Measurements from ENCODE around the gene EXOC2.

The EXOC2 gene

DNA sequence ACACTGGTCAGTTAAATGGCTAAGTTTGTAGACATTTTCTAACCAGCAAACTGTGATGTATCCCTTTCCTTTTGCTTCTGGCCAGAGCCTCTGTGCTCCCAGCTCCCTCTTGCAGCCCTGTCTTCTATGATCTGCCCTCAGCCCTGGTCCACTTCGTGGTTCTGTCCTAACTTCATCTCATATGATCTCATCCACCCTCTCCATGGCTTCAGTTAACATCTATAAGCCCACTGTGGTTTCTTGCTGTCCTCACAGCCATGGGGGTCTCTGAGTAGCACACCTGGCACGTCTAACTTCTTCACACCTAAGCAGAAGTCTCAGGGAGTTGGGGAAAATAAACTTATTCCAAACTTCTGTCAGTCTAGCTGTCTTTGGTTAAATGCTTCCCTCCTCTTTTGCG is 219.6 kb downstream of the EXOC2 start:
- no peak for DNase-seq (ENCODE audit: low read depth, low spot score)

DNA sequence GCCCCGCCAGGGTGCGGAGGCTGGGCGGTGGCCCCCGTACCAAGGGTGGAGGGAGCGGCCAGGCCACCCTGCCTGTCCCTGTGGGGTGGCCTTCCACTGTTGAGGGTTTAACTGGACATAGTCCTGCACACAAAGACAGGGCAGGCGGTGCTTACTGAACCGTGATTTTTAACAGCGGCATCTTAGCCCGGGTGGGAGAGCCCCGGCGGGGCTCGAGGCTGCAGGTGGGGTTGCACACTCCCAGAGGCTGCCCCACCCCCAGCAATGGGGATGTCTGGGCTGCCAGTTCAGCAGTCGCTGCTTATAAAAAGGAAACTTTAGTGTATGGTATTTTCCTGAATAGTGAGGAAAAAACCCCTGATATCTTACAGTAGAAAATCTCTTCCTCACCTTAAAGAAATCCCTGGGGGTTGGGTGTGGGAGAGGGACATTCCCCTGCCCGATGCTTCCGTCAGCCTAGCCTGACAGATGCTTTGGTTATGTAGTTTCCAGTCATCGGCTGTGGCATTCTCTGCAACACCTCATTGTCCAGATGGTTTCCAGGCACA is 222.0 kb downstream of the EXOC2 start:
- no peak for DNase-seq (ENCODE audit: low read depth, low spot score)

DNA sequence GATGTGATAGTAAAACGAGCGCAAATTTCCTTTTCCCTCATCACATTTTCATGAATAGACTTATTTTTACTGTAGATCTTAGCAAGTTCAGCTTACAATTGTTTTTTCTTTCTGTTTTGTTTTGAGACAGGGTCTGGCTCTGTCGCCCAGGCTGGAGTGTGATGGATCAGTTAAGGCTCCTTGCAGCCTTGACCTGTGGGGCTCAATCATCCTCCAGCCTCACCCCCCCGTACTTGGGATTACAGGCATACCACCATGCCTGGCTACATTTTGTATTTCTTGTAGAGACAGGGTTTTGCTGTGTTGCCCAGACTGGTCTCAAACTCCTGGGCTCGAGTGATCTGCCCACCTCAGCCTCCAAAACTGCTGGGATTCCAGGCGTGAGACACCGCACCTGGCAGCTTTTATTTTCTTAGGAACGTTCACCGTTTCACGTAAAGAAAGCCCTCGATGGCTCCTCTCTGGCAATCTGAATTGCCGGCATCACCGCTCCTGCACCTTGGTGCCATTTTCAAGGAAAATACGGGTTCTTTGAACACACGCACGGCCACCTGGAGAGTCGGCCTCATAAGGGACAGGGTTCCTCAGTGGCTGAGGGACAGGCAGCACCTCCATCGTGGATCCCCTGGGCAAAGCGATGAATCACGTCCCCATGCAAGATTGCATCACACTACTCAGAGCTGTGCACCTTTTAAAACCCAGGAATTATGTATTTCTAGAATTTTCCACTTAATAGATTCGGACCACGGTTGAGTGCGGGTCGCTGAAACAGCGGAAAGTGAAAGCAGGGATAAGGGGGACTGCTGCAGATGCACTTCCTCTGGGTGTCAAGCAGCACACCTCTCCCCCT is 222.7 kb downstream of the EXOC2 start:
- DNase-seq (ENCODE audit: low read depth, low spot score), result no peak

DNA sequence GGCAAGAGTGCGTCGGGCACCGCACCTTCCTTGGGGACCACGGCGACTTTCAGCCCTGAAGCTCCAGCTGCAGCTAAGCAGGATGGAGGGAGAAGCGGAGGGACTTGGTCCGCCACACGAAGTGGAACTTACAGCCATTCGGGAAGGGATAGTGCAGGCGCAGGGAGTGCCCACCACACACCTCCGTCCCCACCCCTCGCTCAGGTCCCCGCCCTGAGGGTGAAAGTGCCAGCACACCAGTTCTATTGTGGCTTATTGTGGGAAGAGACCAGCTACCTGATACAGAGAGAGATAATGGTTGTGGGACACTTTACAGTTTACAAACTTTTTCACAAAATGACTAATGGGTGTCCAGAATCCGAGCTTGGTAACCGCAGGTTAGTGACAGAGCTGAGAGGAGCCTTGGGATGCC is 225.3 kb downstream of the EXOC2 start:
- no peak for DNase-seq (ENCODE audit: low read depth, low spot score)

DNA sequence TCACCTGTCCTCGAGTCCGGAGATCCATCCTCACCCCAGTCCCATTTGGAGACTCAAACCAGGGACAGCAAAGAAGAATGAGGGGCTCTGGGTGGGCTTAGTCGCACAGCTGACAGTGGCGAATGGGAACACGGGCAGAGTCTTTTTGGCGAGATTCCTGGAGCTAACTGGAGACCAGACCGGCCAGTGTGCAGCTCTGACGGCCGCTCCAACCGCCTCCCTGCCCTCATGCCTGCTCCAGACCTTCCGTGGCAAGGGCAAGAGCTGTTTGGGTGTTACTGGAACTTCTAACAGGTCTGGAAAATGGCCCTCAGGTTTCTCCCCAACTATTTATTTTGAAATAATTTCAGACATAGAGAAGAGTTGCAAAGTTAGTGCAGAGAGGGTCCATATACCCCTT is 225.8 kb downstream of the EXOC2 start:
- DNase-seq (ENCODE audit: low read depth, low spot score), result no peak

DNA sequence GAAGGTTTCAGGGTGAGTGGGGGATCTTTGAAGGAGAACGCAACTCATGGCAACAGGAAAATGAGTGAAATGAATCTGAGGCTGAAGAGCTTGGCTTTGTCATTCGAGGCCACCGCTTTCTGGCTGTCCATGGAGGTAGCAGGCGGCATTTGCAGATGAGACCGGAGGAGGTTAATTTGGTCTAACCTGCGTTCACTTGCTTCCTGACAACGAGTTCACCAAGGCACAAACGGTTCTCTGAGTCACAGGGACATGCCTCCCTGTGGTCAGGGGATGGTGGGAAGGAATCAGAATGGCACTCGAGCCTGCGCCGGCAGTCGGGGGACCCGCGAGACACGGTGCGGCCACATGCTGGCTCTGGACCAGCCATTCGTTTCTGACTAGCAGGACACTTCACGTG is 226.4 kb downstream of the EXOC2 start:
- DNase-seq (ENCODE audit: low read depth, low spot score), result no peak

DNA sequence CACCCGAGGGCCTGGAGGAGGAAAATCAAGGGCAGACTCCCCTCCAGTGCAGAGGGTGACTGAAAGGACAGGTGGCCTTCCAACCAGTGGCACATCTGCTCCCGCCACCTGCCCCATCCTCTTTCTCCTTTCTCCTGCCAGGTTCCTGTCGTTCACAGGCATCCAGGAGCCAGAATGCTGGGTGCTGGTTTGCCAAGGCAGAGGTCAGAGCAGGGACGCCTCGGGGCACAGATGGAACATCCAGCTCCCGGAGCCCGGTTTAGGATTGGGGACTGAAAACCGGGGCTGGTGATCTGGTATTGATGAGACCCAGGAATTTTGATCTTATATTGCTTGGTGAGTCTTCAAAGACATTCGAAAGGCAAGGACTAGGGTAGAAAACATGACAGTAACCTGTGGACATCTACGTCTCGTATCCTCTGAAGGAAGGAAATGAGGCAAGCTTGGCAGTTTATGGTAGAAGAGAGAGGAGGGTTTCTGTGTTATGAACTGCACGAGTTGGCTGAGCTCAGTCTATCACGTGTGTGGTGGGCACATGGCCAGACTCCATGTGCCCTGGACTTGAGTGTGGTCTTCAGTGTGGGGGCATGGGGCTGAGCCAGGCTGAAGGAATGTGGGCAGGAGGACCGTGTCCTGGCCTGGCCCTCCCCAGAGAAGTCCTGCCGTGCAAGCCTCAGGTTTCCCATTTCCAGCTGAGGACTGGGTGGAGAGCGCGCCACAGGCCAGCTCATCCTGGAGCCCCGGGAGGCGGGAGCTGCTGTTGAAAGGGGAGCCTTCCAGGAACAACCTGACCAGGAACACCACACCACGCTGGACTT is 227.2 kb downstream of the EXOC2 start:
- DNase-seq (ENCODE audit: low read depth, low spot score), result no peak

DNA sequence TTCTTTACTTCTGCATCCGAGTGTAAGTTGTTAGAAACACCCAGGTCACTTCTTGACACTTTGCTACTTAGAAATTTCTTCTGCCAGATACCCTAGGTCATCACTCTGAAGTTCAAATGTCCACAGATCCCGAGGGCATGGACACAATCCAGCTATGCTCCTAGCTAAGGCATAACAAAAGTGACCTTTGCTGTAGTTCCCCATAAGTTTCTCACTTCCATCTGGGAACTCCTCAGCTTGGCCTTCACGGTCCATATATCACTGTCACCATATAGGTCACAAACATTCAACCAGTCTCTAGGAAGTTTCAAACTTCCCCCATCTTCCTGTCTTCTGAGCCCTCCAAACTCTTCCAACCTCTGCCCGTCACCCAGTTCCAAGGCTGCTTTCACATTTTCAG is 236.1 kb downstream of the EXOC2 start:
- DNase-seq (ENCODE audit: low read depth, low spot score), result no peak

DNA sequence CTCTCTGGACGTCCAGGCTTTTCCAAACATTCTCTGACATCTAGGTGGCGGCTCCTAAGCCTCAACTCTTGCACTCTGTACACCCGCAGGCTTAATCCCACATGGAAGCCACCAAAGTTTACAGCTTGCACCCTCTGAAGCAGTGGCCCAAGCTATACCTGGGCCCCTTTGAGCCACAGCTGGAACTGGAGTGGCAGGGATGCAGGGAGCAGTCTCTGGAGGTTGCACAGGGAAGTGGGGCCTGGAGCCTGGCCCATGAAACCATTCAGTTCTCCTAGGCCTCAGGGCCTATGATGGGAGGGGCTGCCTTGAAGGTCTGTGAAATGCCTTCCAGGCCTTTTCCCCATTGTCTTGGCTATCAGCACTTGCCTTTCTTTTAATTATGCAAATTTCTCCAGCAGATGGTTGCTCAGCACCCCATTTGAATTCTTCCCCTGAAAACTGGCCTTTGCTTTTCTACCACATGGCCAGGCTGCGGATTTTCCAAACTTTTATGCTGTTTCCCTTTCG is 236.5 kb downstream of the EXOC2 start:
- peak; percentile 82 for DNase-seq (ENCODE audit: low read depth, low spot score)

DNA sequence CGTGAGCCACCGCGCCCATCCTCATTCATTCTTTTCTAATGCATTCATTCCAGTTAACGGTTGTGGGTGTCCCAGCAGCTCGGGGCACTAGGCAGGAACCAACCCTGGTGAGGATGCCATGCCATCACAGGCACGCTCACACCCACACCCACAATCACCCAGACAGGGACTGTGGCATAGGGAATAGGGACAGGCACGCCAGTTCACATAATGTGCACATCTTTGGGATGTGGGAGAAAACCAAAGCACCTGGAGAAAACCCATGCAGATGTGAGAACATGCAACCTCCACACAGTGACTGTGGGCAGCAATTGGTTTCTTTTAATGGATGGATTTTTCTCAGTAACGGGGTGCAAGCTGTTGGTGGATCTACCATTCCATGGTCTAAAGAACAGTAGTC is 237.1 kb downstream of the EXOC2 start:
- no peak for DNase-seq (ENCODE audit: low read depth, low spot score)

DNA sequence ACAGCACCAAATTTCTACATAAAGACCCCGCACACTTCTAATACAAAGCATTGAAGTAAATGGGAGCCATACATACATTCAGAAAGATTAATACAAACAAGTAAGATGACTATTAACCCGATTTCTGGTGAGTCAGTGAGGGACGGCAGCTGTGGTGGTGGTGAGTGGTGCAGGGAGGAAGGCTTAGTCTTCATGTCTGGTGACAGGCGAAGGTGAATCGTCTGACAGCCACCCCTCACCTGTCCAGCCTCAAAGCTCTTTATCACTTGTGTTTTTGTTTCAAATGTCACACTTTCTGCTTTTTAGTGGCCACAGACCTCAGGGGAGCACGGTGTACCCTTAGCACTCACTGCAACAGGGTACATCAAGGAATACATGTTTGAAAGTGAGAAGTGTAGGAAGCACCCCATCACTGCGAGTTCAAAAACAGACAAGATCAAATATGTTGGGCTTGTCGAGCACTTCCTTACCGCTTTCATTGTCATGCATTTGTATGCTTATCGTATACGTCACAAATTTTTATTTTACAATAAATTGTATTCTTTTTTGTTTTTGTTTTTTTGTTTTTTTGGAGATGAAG is 237.8 kb downstream of the EXOC2 start:
- no peak for DNase-seq (ENCODE audit: low read depth, low spot score)

DNA sequence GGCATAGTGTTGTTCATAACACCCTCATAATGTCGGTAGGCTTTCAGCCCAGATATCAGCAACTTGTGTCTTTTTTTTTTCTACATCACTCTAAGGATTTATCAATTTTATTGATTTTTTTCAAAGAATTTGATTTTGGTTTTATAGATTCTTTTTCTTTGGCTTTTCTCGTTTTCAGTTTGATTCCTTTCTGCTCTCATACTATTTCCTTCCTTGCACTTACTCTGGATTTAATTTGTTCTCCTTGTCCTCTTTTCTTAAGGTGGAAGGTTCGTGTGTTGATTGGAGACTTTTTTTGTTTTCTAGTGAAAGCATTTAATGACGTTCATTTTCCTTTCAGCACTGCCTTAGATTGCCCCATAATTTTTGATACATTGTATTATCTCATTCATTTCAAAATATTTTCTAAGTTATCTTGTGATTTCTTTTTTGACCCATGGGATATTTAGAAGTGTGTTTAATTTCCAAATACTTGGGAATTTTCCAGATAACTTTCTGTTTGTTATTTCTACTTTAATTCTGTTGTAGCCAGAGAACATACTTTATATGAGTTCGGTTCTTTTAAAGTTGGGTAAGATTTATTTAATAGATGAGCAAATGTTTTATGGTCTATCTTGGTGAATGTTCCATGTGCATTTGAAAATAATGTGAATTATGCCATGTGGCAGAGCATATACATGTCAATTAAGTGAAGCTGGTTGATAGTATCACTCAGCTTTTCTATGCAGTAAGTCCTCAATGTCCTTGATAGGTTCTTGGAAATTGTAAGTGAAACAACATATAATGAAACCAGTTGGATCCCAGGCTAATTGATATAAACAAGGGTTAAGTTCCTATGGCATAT is 238.6 kb downstream of the EXOC2 start:
- no peak for DNase-seq (ENCODE audit: low read depth, low spot score)

DNA sequence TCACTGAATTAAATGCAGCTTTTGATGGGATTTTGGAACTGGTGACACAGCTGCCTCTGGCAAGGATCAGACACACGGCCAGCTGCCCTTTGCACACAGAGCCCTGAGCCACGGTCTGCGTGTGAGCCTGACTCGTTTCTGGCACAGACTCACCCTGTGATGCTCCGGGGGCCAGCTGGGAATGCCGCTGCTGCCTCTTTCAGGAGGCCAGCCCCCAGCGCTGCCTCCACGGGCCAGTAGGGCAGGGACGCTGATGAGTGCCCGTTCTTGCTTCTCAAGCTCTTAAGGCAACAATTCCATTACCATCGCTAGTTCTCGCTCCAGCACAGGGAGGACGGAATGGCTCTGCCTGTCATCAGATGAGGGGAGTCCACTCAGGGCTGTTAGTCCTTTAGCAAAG is 239.8 kb downstream of the EXOC2 start:
- DNase-seq (ENCODE audit: low read depth, low spot score), result no peak

DNA sequence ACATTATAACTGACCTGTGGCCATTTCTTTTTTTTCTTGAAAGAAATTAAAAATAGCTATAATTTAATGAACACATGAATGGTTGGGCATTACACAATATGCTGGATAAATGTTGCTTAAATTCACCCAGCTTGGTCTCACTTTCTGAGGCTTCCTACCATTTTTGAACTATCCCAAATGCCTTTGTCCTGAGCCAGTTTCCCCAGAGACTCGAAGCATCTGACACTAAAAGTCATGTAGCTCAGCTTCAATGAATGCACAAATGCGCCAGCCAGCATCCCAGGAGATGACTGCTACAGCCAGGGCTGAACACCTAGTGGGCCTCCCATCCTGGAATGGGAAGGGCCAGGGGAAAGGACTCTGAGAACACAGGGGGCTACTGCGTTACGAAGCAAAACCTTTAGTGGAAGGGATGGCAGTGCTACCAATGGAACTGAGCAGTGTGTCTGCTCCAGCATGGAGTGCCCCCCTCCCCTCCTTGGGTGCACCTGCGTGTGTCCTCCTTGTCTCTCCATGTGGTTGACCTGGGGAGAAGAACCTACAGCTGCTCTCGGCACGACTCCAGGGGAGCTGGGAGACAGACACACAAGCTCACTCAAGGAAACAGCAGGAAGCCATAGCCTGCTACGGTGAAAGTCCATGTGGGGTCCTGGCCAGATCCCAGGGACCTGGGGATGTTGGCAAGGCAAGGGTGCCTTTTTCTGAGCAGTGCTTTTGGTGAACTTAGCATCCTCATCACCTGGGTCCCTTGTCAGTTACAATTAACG is 240.5 kb downstream of the EXOC2 start:
- no peak for DNase-seq (ENCODE audit: low read depth, low spot score)

DNA sequence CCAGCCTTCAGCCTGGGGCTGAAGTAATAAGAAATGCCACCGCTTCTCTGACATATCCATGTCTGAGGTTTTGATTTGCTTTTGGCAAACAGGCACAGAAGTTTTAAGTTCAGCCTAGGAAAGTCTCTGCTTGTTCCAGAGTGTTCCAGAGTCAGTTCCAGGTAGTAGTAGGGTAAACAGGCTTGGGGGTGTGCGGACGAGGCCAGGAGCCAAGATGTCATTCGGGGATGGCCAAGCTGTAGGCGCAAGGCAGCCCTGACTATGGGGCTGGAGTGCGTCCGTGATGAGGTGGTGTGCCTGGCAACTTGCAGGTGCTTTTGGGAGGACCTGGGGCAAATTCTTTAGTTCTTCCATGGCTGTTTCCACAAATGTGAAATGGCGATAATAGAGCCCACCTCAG is 241.1 kb downstream of the EXOC2 start:
- no peak for DNase-seq (ENCODE audit: low read depth, low spot score)

DNA sequence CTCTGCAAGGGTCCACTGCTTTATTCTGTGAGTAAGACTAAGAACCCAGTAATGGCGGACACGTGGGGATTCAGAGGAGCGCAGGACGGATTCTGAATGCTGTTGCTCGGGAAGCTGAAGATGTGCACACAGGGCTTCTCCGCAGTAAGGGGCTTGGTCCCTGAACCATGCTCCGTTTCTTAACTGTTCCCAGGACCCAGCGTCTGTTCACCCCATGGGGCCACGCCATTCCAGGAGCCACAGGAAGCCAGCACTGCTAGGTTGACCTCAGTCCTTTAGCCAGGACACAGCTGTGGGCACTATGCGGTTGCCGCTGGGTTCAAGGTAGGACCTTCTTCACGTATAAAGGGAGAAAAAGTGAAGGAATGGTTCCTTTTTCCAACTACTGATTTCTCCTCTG is 241.6 kb downstream of the EXOC2 start:
- no peak for DNase-seq (ENCODE audit: low read depth, low spot score)

DNA sequence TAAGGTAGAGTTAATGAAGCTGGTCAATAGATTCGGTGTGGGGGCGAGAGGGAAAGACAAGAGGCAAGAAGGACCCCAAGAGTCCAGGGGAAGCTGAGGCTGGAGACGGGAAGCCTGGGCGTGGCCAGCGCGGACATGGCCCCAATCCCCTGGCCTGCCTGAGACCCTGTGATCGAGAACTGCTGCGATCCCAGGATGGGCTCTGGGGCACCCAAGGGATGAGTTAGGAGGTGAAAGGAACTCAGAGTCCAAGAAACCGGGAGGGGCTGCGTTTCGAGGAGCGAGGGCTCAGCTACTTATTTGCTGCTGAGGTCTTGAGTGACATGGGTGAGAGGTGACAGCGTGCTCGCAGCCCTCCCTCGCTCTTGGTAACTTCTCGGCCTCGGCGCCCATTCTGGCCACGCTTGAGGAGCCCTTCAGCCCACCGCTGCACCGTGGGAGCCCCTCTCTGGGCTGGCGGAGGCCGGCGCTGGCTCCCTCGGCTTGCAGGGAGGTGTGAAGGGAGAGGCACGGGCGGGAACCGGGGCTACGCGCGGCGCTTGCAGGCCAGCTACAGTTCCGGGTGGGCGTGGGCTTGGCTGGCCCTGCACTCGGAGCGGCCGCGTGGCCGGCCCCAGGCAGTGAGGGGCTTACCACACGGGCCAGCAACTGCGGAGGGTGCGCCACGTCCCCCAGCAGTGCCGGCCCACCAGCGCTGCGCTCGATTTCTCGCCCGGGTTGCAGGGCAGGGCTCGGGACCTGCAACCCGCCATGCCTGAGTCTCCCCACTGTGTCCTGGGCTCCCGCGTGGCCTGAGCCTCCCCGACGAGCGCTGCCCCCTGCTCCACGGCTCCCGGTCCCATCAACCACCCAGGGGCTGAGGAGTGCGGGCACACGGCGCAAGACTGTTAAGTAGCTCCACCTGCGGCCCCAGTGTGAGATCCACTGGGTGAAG is 243.2 kb downstream of the EXOC2 start:
- DNase-seq (ENCODE audit: low read depth, low spot score), result no peak

DNA sequence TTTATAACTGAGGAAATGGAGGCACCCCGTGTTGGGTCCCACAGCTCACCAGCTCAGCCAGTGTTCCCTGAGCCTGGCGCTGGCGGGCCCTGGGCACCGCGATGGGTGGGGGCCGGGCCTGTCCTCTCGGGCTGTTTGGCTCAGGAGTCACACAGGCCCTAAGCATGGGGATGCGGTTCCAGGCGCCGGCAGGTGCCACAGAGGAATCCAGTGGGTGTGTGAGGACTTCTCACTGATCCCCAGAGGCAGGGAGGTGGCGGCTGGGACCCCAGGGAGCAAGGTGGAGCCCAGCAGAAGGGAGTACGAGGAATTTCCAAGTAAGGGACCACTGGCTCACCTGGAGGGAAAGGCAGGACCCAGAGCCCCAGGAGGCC is 243.9 kb downstream of the EXOC2 start:
- DNase-seq (ENCODE audit: low read depth, low spot score), result no peak

DNA sequence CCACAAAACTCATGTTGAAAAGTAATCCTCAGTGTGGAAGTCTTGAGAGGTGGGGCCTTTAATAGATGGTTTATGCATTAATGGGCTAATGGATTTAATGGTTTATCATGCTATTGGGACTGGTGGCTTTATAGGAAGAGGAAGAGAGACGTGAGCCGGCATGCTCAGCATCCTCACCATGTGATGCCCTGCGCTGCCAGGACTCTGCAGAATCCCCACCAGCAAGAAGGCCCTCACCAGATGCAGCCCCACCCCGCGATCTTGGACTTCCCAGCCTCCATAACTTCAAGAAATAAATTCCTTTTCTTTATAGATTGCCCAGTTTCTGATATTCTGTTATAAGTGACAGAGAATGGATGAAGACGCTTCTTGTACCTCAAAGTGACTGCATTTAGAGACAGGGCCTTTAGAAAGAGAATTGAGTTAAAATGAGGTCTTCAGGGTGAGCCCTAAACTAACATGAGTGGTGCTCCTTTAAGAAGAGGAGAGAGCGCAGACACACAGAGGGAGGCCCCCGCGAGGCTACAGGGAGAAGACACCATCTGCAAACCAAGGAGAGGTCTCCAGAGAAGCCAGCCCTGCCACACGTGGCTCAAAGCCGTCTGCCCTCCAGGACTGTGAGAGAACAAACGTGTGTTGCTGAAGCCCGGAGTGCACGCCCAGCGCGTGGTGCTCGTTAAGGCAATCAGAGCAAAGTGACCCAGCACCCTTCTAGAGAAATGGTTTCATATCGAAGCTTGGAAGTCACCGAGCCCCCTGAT is 244.5 kb downstream of the EXOC2 start:
- no peak for DNase-seq (ENCODE audit: low read depth, low spot score)
